Endodermal cell (in vitro differentiated cells): ENCODE results near the gene ACOT7. TPM values are rescaled to one million over a fixed set of nuclear protein-coding genes. Genes with fewer than 3 reads are reported as not detected.

Experiments
- DNase-seq: peaks from one replicate; pipeline ENCODE4 v3.0.0-alpha.2; 2017
- H3K27ac ChIP-seq: 2 replicates; pipeline ENCODE4 v1.5.1; 2013; ENCODE audit warnings: mild to moderate bottlenecking, low read depth, low read length, moderate library complexity
- H3K27me3 ChIP-seq: 2 replicates; pipeline ENCODE4 v1.6.1; 2013; ENCODE audit warnings: mild to moderate bottlenecking, low read length, moderate library complexity; ENCODE audit not compliant: insufficient read depth, control insufficient read depth, poor library complexity, severe bottlenecking
- H3K36me3 ChIP-seq: 2 replicates; pipeline ENCODE4 v1.7.0; 2013; ENCODE audit warnings: mild to moderate bottlenecking, low read length, moderate library complexity; ENCODE audit not compliant: control insufficient read depth, insufficient read depth
- H3K4me1 ChIP-seq: one replicate; pipeline ENCODE4 v1.7.0; 2013; ENCODE audit warnings: low read length; ENCODE audit not compliant: control insufficient read depth, insufficient read depth
- H3K4me3 ChIP-seq: 2 replicates; pipeline ENCODE4 v1.5.1; 2013; ENCODE audit warnings: mild to moderate bottlenecking, low read length, moderate library complexity
- H3K9ac ChIP-seq: 2 replicates; pipeline ENCODE4 v1.6.1; 2013; ENCODE audit warnings: mild to moderate bottlenecking, low read length, moderate library complexity; ENCODE audit not compliant: poor library complexity, severe bottlenecking; ENCODE audit errors: extremely low read depth
- H3K9me3 ChIP-seq: 2 replicates; pipeline ENCODE4 v1.6.1; 2013; ENCODE audit warnings: mild to moderate bottlenecking, low read length, moderate library complexity; ENCODE audit not compliant: control insufficient read depth
- H3K27ac Mint-ChIP-seq: 2 replicates; pipeline ENCODE4 v1.8.0; 2020; ENCODE audit warnings: mixed read lengths
- H3K27me3 Mint-ChIP-seq: 2 replicates; pipeline ENCODE4 v1.8.0; 2021; ENCODE audit warnings: mild to moderate bottlenecking, mixed read lengths; ENCODE audit not compliant: insufficient read depth
- H3K36me3 Mint-ChIP-seq: 2 replicates; pipeline ENCODE4 v1.8.0; 2020; ENCODE audit warnings: low read depth, mixed read lengths
- H3K4me1 Mint-ChIP-seq: 2 replicates; pipeline ENCODE4 v1.8.0; 2020; ENCODE audit warnings: mixed read lengths
- H3K4me3 Mint-ChIP-seq: 2 replicates; pipeline ENCODE4 v1.8.0; 2020; ENCODE audit warnings: mild to moderate bottlenecking, moderate library complexity, mixed read lengths
- H3K9me3 Mint-ChIP-seq: 2 replicates; pipeline ENCODE4 v1.8.0; 2020; ENCODE audit warnings: mild to moderate bottlenecking, mixed read lengths
- WGBS, 2 experiments: methylation state at CpG; one replicate each; pipeline versions ENCODE4 v1.1.5 to v1.1.7; 2013; ENCODE audit warnings: missing lambda C conversion rate in 2 of 2, mixed read lengths in 1 of 2; ENCODE audit not compliant: insufficient coverage in 1 of 2, insufficient read length in 1 of 2; 5-methylcytosine and 5-hydroxymethylcytosine counted together
- total RNA-seq, 2 donors: library from RNA; stranded (reverse); fragmentation: NEBNext Ultra II Directional in 1 of 2; extraction: Animal tissue kit (Norgen Biotek cat#: 25700) in 1 of 2; gene quantifications; 2 replicates in 1 of 2; 3 replicates in 1 of 2; pipeline ENCODE4 v1.2.1, GENCODE V29; 2021
- TF ChIP-seq, protein P1 (sequence below): fragments of 200-600 bp; sonication (generic); conservative IDR thresholded peaks from 2 replicates; pipeline ENCODE4 v1.5.0; 2021; ENCODE audit warnings: antibody characterized with exemption, mild to moderate bottlenecking

ACOT7 gene
- total RNA-seq, 2 donors from 2014 or later, result 51.3 to 70.7 TPM

DNA sequence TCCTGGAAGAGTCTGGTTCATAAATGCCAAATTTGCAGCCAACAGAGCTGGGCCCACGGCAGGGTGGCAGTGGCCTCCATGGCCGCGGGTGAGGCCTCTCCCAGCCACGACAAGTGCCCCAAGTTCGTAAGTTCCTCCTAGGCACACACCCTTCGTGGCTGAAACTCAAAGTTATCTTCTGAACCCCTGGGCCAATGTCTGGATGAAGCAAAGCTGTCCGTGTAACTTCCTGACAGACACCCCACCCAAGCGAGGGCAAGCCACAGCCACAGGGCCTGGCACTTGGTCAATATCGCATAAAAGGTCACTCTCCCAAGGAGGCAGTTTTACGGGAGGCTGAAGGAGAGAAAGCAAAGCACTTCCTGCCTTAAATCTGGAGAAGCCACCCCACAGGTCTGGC is 104.9 kb downstream of the ACOT7 start:
- H3K4me3 Mint-ChIP-seq, result no peak overlapping the region
- Histone ChIP-seq H3K36me3 (peaks cover 8% of the 10 kb centered on the region), H3K27ac (no peak overlapping the region), H3K9me3 (no peaks in the 10 kb centered on the region), H3K4me1 (no peaks in the 10 kb centered on the region), H3K27me3 (no peaks in the 10 kb centered on the region), H3K9ac (no peak overlapping the region), H3K4me3 (no peak overlapping the region)
- DNase-seq, result no peak
- no peaks in the 10 kb centered on the region for H3K4me1 Mint-ChIP-seq
- WGBS, 2 experiments, result 93 to 97% methylated on average over 10 of the region's 10 CpGs
- no peaks in the 10 kb centered on the region for H3K9me3 Mint-ChIP-seq
- no peaks in the 10 kb centered on the region for H3K27me3 Mint-ChIP-seq
- H3K27ac Mint-ChIP-seq, result no peak overlapping the region
- TF ChIP-seq, protein P1, sequence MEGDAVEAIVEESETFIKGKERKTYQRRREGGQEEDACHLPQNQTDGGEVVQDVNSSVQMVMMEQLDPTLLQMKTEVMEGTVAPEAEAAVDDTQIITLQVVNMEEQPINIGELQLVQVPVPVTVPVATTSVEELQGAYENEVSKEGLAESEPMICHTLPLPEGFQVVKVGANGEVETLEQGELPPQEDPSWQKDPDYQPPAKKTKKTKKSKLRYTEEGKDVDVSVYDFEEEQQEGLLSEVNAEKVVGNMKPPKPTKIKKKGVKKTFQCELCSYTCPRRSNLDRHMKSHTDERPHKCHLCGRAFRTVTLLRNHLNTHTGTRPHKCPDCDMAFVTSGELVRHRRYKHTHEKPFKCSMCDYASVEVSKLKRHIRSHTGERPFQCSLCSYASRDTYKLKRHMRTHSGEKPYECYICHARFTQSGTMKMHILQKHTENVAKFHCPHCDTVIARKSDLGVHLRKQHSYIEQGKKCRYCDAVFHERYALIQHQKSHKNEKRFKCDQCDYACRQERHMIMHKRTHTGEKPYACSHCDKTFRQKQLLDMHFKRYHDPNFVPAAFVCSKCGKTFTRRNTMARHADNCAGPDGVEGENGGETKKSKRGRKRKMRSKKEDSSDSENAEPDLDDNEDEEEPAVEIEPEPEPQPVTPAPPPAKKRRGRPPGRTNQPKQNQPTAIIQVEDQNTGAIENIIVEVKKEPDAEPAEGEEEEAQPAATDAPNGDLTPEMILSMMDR, result no peak
- H3K36me3 Mint-ChIP-seq, result peaks cover 7% of the 10 kb centered on the region

DNA sequence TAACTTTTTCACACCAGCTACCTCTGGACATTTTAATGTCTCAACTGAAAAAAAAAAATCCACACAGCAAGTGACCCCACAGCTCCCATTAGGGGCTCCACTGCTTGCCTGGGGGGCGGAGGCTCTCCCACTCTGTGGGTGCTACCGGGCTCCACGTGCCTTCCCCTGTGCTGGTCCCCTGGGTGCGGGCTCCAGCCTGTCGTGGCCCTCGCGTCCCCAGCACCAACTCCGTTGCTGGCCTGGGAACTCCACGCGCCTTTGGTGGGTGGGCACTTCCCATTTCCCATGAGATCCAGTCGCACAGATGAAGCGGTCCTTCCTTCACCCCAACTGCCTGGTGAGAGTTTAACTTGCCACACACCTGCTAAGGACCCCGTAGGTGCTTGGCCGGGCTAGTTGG is 105.5 kb downstream of the ACOT7 start:
- Mint-ChIP-seq H3K27me3 (no peaks in the 10 kb centered on the region), H3K27ac (no peak overlapping the region)

DNA sequence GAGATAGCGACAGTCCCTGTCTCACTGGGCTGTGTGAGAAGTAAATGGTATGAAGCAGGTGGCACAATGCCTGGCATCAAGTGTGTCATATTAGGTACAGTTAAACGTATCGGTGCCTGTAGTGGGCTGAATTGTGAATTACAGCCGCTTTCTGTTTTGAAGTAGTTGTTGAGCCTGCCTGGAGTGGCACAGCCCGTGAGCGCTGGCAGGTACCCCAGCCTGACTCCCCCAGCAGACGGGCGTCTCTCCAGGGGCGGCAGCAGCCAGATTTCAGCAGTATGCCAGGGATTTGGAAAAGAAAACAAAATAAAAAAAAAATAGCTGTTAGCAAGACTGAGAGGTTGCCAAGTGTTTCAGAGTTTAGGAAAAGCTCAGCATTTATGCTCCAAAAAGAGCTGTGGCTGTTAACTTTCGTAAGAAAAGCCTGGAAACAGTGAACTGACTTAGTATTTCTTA is 106.1 kb downstream of the ACOT7 start:
- no peak overlapping the region for H3K27ac Mint-ChIP-seq
- TF ChIP-seq, protein P1, result no peak
- no peaks in the 10 kb centered on the region for H3K4me1 ChIP-seq
- peaks cover 3% of the 10 kb centered on the region for H3K36me3 ChIP-seq
- no peak overlapping the region for H3K27ac ChIP-seq
- H3K36me3 Mint-ChIP-seq, result no peaks in the 10 kb centered on the region
- H3K9me3 Mint-ChIP-seq, result no peaks in the 10 kb centered on the region
- H3K9ac ChIP-seq, result no peak overlapping the region
- no peaks in the 10 kb centered on the region for H3K9me3 ChIP-seq
- H3K4me1 Mint-ChIP-seq, result no peaks in the 10 kb centered on the region
- H3K27me3 ChIP-seq, result no peaks in the 10 kb centered on the region
- H3K4me3 Mint-ChIP-seq, result no peak overlapping the region
- 95% methylated on average over 10 of the region's 10 CpGs for WGBS, 2 experiments
- no peak for DNase-seq
- no peaks in the 10 kb centered on the region for H3K27me3 Mint-ChIP-seq
- H3K4me3 ChIP-seq, result no peak overlapping the region

More for the DNA sequence above, 105.5 kb downstream of the ACOT7 start:
- H3K9me3 ChIP-seq, result no peaks in the 10 kb centered on the region
- peaks cover 4% of the 10 kb centered on the region for H3K36me3 ChIP-seq
- DNase-seq, result no peak
- Mint-ChIP-seq H3K4me3 (no peak overlapping the region), H3K4me1 (no peaks in the 10 kb centered on the region), H3K9me3 (no peaks in the 10 kb centered on the region), H3K36me3 (peaks cover 1% of the 10 kb centered on the region)
- H3K9ac ChIP-seq, result no peak overlapping the region
- H3K27ac ChIP-seq, result no peak overlapping the region
- no peaks in the 10 kb centered on the region for H3K4me1 ChIP-seq
- no peaks in the 10 kb centered on the region for H3K27me3 ChIP-seq
- 88 to 95% methylated on average over 5 to 14 of the region's 14 CpGs for WGBS, 2 experiments
- TF ChIP-seq, protein P1, result no peak
- H3K4me3 ChIP-seq, result no peak overlapping the region
